ENCODE measurements around the gene MAGI2. TPM values are rescaled to one million over a fixed set of nuclear protein-coding genes. Genes with fewer than 3 reads are reported as not detected.
A peak's percentile ranks its signal among the peaks of the same experiment; 100 is the strongest.

The MAGI2 gene
- 0.52 and 0.64 TPM in 2 replicates for total RNA-seq (2022)
- Bru-seq, nascent RNA: percentile 15 among the genes with signal in this experiment
- BruChase-seq, experiment 1, labeled RNA remaining after a 6-hour chase: percentile 12 among the genes with signal in this experiment
- percentile 12 among the genes with signal in this experiment for BruChase-seq, experiment 2, labeled RNA remaining after a 2-hour chase
- long read RNA-seq, partial matches to known transcripts: 0 of 4 reads
- long read RNA-seq, other reads (novel, unspliced or antisense): 4 of 4 reads

DNA sequence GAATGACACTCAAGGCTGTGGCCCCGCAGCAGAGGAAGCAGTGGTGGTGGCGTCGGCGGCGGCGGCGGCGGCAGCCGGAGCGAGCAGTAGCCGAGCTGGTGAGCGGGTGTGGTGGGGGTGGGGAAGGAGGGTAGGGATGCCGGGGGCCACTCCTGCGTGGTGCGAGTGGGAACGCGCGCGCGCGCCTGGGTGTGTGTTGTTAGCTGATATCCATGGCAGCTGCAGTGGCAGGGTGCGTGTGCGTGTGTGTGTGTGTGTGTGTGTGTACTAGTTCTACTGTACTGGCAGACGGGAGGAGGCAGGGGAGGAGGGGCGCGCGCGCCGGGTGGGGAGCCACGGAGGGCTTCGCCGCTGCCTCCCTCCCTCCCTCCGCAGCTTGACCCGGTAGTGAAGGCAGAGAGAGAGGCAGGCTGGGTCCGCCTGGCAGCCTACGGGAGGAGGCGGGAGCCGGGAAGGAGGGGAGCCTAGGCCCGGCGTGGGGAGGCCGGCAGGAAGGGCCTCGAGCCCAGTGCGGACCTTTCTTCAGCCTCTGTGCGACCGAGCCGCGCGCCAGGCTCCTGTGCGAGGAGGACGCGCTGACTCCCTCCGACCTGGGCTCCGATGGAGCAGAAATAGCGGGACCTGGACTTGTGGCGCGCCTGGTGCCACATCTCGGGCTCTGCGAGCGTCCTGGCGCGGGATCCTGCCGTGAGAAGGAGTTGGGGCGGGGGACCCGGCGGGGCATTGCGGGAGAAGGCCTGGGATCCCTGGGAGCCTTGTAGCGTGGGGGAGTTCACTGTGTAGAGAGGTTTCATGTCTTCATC is at the start of gene MAGI2:
MAGI2 (minus strand) TSS at position 110 of the 803 bp plus-strand sequence. CDS start 347 bp downstream, outside the sequence.
- peaks cover 21% of the 10 kb centered on the region for H3K36me3 Mint-ChIP-seq (ENCODE audit: insufficient read depth, unreplicated experiment)
- peak within 1 kb of the TSS; percentile 60 for H3K27ac Mint-ChIP-seq (ENCODE audit: unreplicated experiment)

GRCh38 chr7:79502151-79502550 is 48.7 kb upstream of the MAGI2 start:
- DNase-seq: no peak
- no peak overlapping the region for H3K4me3 Mint-ChIP-seq (ENCODE audit: low read depth, unreplicated experiment)
- H3K36me3 Mint-ChIP-seq (ENCODE audit: insufficient read depth, unreplicated experiment): no peaks in the 10 kb centered on the region
- H3K4me1 Mint-ChIP-seq (ENCODE audit: low read depth, unreplicated experiment): no peaks in the 10 kb centered on the region
- no peak overlapping the region for H3K27ac Mint-ChIP-seq (ENCODE audit: unreplicated experiment)
- CTCF ChIA-PET: interaction anchor here (1.2 kb wide), 3 partner anchors 10 to 546 kb away, joined by 3 to 4 read pairs (median 3); no protein-coding TSS in a partner anchor
- no peaks in the 10 kb centered on the region for H3K27me3 Mint-ChIP-seq (ENCODE audit: unreplicated experiment)
- no TSS peak for BruUV-seq (replicated peaks)
- peak; percentile 28 for TF ChIP-seq CTCF (IDR thresholded peaks at IDR 0.05; ENCODE audit: unreplicated experiment)
- H3K9me3 Mint-ChIP-seq (ENCODE audit: low read depth, unreplicated experiment): no peaks in the 10 kb centered on the region
- intact Hi-C loops (cut with micrococcal nuclease; ENCODE audit: unreplicated experiment): loop anchor here (5.0 to 10.0 kb wide), 2 partner anchors 207 to 240 kb away; no protein-coding TSS in a partner anchor

More for the DNA sequence above, at the start of gene MAGI2:
- no TSS peak for BruUV-seq (replicated peaks)
- Mint-ChIP-seq H3K4me3 (ENCODE audit: low read depth, unreplicated experiment) (peak within 1 kb of the TSS; percentile 81), H3K4me1 (ENCODE audit: low read depth, unreplicated experiment) (peaks cover 16% of the 10 kb centered on the region), H3K27me3 (ENCODE audit: unreplicated experiment) (peaks cover 16% of the 10 kb centered on the region), H3K9me3 (ENCODE audit: low read depth, unreplicated experiment) (no peaks in the 10 kb centered on the region)
- DNase-seq: peak; percentile 7
- TF ChIP-seq CTCF (IDR thresholded peaks at IDR 0.05; ENCODE audit: unreplicated experiment): no peak
- intact Hi-C loops (cut with micrococcal nuclease; ENCODE audit: unreplicated experiment): no loop called here
- CTCF ChIA-PET: no interaction called here

GRCh38 chr7:79500759-79501158 is 47.3 kb upstream of the MAGI2 start:
- H3K4me3 Mint-ChIP-seq (ENCODE audit: low read depth, unreplicated experiment): no peak overlapping the region
- no peaks in the 10 kb centered on the region for H3K36me3 Mint-ChIP-seq (ENCODE audit: insufficient read depth, unreplicated experiment)
- CTCF ChIA-PET: no interaction called here
- H3K27ac Mint-ChIP-seq (ENCODE audit: unreplicated experiment): no peak overlapping the region
- intact Hi-C loops (cut with micrococcal nuclease; ENCODE audit: unreplicated experiment): loop anchor here (5.0 to 10.0 kb wide), 2 partner anchors 206 to 242 kb away; no protein-coding TSS in a partner anchor
- no TSS peak for BruUV-seq (replicated peaks)
- no peaks in the 10 kb centered on the region for H3K4me1 Mint-ChIP-seq (ENCODE audit: low read depth, unreplicated experiment)
- no peak for DNase-seq
- no peaks in the 10 kb centered on the region for H3K27me3 Mint-ChIP-seq (ENCODE audit: unreplicated experiment)
- TF ChIP-seq CTCF (IDR thresholded peaks at IDR 0.05; ENCODE audit: unreplicated experiment): no peak
- H3K9me3 Mint-ChIP-seq (ENCODE audit: low read depth, unreplicated experiment): no peaks in the 10 kb centered on the region

GRCh38 chr7:79497728-79498127 is 44.3 kb upstream of the MAGI2 start:
- Mint-ChIP-seq H3K27ac (ENCODE audit: unreplicated experiment) (no peak overlapping the region), H3K27me3 (ENCODE audit: unreplicated experiment) (no peaks in the 10 kb centered on the region), H3K36me3 (ENCODE audit: insufficient read depth, unreplicated experiment) (no peaks in the 10 kb centered on the region), H3K4me1 (ENCODE audit: low read depth, unreplicated experiment) (no peaks in the 10 kb centered on the region), H3K4me3 (ENCODE audit: low read depth, unreplicated experiment) (no peak overlapping the region), H3K9me3 (ENCODE audit: low read depth, unreplicated experiment) (no peaks in the 10 kb centered on the region)
- BruUV-seq (replicated peaks): no TSS peak
- no peak for TF ChIP-seq CTCF (IDR thresholded peaks at IDR 0.05; ENCODE audit: unreplicated experiment)
- no peak for DNase-seq
- CTCF ChIA-PET: no interaction called here
- intact Hi-C loops (cut with micrococcal nuclease; ENCODE audit: unreplicated experiment): no loop called here
